GM19463 (cell line): ENCODE measurements around the gene VPS37C.

ENCODE experiments used
- ATAC-seq: cut with Tn5 transposase; IDR thresholded peaks from one replicate; pipeline ENCODE4 v1.9.1; 2021; ENCODE audit warnings: mild to moderate bottlenecking, moderate library complexity; ENCODE audit not compliant: unreplicated experiment

Gene VPS37C

DNA sequence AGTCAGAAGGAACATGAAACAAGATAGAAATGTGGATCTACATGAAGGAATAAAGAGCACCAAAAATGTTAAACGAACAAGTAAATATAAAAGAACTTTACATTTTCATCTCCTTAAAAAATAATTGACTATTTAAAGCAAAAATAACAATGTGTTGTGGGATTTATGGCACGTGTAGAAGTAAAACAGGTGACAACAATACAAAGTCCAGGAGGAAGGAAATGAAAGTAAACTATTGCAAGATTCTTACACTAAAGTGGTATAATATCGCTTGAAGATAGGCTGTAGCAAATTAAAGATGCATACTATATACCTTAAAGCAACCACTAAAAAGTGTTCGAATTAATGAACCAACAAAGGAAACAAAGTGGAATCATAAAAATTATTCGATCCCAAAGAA is 5.5 kb downstream of the VPS37C start:
- no peak for ATAC-seq

DNA sequence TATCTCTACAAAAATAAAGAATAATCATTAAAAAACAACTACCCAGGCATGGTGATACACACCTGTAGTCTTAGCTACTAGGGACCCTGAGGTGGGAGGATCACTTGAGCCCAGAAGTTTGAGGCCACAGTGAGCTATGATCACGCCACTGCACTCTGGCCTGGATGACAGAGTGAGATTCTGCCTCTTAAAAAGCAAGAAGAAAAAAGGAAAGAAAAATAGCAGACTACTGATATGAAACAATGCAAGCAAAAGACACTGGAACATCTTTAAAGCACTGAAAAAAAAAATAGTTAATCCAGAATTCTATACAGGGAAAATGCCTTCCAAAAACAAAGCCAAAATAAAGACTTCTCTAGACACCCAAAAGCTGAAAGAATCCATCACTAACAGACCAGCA is 5.9 kb downstream of the VPS37C start:
- ATAC-seq = no peak

DNA sequence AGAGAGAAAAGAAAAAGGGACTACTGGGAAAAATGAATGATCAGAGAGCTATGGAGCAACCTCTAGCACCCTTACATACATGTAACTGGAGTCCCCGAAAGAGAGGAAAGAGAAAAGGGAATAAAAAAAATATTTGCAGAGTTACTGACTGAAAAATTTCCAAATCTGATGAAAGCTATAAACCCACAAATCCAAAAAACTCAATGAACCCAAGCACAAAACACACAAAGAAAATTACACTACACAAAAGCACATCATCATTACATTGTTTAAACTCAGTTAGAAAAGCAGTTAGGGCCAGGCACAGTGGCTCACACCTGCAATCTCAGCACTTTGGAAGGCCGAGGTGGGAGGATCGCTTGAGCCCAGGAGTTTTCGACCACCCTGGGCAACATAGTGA is 6.7 kb downstream of the VPS37C start:
- ATAC-seq = no peak

DNA sequence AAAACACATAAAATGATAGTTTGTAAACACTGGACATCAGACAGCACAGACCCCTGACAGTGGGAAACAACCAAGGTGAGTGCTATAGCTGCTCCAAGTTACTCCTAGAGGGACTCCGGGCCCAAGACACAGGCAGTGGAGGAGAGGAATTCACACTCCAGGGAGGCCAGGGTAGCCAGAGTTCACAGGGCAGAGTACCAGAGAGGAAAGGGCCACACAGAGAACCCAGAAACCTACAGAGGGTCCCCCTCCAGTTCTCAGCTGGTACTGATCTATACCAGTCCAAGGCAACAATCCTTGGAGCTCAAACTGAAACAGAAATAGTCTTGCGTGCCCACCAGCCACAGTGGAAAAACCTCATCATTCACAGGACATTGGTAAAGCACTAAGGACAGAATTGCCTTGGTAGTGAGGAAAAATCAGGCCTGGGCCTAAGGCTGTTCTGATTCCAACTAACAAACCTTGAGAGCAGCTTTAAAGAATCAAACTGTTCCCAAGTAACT is 7.6 kb downstream of the VPS37C start:
- ATAC-seq = no peak

DNA sequence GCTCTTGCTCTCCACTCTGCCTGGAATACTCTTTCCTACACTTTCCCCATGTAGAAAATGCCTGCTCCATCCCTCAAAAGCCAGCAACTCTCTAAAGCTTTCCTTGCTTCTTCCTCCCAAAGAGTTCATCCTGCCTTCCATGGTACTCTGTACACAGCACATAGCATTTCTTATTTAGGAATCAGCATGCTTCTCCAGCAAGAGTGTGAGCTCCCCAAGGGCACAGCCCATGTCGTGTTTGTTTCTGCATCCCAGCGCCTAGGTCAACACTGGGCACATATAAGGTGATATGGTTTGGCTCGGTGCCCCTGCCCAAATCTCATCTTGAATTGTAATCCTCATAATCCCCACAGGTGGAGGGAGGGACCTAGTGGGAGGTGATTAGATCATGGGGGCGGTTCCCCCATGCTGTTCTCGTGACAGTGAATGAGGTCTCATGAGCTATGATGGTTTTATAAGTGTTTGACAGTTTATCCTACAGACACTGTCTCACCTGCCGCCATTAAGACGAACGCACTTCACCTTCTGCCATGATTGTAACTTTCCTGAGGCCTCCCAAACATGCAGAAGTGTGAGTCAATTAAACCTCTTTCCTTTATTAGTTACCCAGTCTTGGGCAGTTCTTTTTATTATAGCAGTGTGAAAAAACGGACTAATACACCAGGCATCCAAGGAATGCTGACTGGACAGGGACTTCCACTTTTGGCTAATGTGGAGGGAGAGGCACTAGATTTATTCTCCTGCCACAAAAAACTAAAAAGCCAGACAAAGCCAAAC is 8.2 kb downstream of the VPS37C start:
- no peak for ATAC-seq

DNA sequence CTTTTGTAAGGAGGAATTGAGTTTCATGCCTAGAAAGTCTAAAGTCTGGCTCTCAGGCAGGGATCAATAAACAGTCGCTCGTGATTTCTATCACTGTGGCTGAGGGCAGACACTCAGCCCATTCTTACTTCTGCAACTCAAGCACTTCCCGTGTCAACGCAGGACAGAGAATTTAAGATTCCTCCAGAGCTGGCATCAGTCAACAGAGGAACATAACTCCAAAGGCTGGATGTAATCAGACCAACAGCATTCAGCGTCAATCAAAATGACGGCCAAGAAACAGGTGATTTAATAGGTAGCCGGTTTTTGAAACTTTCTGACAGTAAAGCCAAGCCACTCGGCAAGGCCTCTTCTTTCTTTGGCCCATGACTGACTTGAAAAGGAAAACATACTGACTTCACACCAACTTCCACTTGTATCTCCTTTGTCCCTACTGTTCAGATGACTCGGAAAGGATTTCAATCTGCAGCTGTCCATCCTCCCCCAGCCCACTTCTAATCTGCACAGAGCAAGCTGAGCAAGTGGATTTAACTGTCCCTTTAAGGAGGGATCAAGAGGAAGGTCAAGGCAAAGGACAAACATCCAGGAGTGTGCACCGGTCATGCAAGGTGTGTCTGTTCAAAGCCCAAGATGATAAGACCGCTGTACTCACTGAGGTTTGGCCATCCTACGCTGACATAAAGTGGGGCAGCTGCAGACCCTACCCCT is 9.5 kb downstream of the VPS37C start:
- no peak for ATAC-seq

DNA sequence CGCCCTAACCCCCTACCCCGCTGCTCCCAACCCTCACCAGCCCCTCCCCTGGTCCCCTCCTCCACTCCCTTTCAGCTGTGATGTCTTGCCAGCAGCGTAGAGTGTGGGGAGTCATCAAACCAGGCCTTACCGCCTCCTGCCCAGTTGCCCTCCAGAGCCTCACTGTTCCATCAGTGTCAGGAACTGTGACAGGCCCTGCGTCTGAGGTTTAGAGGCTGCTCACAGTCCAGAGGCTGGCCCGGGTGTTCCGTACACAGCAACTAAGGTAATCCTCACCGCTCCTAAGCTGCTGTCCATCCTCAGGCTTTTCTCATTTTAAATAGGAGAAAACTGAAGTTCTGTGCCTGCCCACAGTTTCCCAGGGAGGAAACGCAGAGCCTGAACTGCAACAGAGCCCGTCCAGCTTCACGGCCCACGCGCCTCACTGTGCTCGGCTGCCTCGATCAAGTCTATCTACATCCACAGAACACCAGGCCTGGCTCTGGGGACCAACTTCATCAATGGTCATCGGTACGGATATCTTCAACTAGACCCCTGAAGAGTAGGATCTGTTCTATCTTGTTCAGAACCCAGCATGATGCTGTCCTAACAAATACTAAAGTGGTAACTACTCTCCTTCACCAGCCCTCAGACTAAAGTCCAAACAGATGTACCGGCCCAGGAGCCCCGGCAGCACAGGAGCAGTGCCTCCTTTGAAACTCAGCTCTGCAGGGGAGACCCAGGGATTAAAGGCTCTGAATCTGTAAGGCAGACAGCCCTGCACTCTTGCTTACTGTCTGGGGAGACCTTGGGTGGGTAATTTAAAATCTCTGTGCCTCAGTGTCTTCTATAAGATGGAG is 10.3 kb downstream of the VPS37C start:
- ATAC-seq = no peak

DNA sequence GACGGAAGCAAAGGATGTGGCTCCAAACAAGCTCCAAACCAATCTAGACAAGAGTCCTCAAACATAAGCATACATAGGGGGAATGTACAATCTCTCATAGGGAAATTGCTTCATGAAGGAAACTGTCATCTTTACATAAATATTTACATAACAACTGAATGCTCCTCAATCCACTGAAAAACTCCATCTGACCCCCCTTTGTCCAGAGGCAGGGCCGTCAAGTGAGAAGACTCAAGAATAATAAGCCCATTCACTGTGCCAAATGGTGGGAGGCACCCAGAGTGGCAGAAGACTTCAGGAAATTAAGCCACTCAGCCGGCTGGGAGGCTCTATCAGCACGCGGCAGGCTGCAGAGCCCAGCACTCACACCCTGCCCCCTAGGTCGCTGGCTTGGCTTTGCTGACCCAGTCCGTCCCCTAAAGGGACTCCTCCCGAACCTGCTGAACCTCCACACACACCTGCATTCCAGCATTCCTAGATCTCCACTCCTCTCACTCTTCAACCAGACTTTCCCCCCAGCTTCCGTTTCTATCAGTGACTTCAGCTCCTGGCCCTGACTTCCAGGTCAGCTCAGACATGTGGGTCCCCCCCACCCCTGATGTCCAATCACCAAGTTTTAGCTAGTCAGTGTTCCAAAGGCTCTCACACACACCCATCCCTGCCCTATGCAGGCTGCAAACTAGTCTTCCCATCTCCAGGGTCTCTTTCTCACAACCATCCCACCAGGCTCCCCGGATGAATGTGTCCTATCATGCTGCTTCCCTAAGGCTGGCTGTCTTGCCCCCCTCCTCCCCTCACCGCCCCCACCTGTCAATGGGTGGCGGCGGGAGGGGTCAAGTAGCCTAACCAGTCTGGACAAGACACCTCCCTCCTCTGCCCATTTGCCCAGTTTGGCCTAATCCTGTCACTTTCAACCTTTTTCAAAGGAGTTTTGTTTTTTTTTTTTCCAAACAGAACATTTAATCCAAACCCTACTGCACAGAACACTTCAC is 11.3 kb downstream of the VPS37C start:
- ATAC-seq = no peak

DNA sequence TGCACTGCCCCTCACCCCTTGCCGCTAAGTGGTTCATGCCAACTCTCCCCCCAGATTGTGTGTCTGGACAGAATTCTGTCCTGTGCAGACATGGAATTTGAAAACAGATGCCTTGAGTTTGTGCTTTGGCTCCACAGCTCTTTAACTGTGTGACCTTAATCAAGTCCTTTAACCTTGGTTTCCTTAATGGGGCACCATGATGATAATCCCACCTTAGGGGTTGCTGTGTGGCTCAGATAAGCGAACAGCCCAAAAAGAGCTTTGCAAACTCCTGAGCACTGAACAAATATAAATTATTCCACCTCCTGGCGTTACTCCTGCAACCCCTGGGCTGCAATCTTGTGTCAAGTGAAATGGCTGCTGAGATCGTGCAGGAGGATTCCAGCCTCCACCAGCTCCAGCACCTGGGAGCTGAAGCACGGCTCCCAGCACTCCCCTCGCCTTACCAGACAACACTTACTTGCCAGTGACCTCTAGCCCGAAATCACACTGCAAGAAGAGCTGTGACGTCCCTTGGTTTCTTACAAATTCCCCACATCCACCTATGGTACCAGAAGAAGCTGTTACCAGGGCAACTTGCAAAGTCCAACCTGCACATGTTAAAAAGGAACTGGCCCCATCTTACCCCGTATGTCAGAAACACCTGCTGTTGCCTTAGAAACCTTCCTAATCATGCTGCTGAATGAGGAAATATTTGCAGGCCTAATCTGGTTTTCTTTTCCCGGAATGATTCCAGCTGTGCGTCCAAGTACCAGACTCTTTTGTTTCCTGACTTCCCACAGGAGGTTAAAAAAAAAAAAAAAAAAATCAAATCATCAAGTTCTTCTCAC is 13.2 kb downstream of the VPS37C start:
- no peak for ATAC-seq

DNA sequence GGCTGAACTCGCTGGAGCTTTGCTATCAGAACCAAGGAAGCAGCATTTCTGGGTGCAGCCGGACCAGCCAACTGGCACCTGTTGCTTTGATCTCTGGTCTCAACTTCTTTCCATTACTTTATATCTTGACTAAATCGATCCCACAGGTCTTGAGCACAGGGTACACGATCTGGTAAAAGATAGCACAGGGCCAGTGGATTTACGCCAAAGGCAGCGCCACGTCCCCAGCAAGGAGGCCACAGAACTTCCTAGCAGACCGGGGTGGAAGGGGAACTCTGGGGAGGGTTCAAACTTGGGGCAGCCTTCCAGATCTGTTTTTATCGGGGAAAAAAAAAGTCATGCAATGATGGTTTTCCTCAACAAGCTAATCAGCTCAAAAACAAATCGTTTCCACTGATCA is 14.0 kb downstream of the VPS37C start:
- no peak for ATAC-seq

DNA sequence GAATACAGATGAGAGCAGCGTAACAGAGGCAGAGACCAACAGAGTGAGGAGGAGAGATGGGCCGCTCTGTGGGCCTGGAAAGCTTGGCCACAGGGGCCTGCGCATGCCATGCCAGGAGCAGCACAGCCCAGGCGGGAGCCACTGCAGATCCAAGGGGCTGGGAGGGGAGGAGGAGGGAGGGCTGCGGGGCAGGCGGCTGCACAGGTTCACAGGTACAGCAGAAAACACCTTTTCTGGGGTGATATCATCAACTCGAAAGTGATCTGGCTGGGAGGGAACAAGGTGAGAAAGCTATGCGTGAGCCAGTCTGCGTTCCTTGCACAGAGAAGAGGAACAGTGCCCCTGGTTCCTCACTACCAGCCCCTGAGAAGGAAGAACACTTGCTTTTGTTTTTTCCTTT is 14.8 kb downstream of the VPS37C start:
- ATAC-seq = no peak

DNA sequence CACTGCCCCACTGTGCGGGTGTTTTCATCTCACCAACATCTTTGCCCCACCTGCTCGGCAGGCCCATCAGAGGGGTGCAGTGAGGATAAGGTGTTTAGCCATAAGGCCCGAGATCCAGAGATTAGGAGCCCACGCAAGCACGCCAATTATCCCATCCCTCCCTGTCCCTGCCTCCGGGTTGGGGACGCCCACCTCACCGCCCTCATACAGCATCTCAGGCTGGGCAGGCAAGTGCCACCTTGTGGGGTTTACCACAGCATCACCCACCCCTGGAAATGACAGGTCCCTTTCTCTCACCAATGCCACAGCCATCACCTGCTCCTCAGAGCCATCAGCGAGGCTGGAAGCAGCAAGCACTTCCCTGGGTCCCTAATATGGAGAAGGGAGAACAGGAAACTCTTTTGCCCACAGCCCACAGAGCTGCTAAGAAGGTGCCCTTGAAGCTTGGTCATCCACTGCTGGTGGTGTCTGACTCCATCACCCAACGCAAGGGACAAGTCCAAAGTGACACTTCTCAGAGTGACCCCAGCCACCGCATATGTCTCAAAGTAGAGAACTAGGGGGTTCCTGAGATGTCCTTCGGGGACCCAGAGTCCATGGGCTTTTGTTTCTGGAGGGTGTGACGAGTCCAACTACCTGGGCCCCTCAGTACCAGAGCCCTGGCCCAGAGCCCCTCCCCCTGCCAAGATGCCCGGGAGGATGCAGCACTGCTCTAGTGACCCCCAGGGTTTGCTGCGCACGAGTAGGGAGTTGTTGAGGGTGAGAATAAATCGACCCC is 15.8 kb downstream of the VPS37C start:
- ATAC-seq = no peak

DNA sequence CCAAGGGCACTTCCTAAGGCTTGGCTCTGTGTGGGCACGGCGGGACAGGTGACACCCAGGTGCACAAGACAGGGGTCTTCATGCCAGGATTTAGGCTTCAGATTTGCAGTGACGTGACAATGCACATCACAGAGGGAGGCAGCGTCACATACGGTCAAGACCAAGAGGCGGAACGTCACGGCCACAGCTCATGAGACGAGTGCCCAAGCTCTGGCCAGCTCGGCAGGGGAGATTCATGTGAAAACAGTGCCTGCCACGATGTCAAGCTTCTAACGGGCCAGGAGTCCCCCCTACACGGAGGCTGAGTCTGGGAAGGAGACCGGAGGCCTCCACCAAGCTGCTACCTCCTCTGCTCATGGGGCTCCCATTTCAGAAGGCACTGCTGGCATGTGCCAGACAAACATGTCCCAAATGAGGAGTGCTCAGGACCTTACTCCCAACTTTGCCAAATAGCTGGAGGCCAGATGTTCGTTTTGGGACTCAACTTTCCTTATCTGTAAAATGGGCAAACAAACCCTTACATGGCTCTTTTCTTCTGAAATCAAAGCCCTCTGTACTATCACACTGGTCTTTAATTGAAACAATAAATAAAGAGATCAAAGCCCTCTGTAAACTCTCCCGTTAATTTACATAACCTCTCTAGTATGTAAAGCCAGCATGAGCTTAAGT is 16.6 kb downstream of the VPS37C start:
- no peak for ATAC-seq

DNA sequence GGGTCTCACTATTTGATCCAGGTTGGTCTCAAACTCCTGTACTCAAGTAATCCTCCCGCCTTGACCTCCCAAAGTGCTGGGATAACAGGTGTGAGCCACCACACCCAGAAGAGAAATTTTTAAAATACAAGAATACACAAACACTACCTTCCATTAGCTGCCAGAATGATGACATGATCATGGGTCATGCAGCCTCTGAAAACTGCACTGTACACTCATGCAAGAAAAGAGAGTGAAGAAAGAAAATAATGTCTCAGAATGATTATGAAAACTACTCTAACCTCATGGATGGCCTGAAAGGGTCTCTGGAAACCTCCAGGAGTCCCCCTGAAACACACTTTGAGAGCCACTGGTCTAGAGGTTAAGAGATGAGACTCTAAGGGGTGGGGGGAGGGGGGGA is 18.8 kb downstream of the VPS37C start:
- no peak for ATAC-seq

DNA sequence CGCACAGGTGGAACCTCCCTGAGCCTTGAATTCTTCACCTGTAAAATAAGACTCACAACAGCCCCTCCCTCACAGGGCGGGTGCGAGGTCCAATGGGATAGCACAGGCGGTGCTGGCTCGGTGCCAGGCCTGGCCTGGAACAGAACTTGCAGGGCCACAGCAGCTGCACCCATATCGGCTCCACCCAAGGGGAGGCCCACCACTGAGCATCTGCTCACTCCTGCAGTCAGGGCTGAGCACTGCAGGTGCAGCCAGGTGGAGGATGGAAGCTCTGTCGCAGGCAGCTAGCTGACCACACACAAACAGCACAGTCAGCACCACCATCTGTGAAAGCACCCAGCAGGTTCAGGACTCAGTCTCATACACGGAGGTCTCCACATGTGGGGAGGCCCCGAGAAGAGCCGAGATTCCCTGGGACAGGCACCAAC is 19.6 kb downstream of the VPS37C start:
- no peak for ATAC-seq

DNA sequence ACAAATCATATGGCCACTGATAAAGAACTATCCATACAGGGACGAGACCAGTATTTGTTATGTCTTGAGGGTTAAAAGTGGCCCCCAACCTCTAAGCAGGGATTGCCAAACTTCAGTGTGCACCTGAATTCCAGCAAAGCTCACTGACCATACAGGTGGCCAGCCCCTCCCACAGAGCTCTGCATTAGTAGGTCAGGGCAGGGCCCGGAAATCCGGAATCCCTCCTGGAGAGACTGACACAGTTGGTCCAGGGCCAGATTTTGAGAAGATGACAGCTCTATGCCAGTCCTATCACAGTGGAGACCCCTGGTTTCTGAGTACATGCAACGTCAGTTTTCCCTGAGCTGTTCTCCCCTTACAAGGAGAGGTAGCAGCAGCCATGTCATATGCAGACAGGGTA is 20.8 kb downstream of the VPS37C start:
- ATAC-seq = no peak

DNA sequence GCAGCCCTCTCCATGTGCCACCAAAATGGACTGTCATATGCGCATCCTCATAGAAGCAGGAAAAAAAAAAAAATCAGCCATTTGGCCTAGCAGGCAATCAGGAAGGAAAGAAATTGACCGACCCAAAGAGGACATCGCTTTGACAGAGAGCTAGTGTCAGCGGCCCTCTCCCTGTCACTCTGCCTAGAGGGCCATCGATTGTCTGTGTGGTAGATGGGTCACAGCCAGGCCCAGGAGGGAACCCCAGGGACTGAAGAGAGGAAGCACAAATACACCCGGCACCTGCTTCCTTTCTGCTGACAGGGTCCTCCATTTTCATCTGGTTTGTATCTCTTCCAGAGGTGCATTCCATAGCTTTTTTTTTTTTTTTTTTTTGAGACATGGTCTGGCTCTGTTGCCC is 21.8 kb downstream of the VPS37C start:
- ATAC-seq = no peak

DNA sequence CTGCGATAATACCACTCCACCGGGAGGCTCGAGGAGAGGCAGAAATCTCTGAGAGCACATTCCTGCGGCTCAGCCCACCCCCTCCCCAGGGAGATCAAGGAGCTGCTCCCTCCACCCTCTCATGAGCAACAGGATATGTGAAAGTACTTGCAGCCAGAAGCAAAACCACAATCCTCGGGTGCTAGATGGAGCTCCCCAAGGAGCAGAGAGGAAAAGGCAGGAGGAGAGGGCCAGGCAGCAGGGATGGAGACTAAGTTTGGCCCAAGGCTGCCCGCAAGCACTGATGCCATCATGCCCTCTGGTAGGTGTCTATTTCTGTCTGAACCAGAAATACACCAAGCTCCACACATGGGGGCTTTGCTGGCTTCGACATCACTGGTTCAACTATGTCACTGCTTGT is 22.3 kb downstream of the VPS37C start:
- ATAC-seq = no peak
